ENCODE results near the gene DNAI2. TPM values are rescaled to one million over a fixed set of nuclear protein-coding genes. Genes with fewer than 3 reads are reported as not detected.

Gene DNAI2
- total and polyA plus RNA-seq, 3 donors from 2014 or later = 19.6 to 80.5 (median 26.9) TPM

- Histone ChIP-seq H3K9me3 (no peaks in the 10 kb centered on the region), H3K27ac (no peak overlapping the region), H3K36me3 (ENCODE audit: low read depth, missing control alignments) (no peaks in the 10 kb centered on the region), H3K4me1 (peaks cover 8% of the 10 kb centered on the region), H3K4me3 (no peak overlapping the region), H3K27me3 (no peaks in the 10 kb centered on the region)
- no peak for DNase-seq
- 83 to 100% methylated on average over 3 of the region's 3 CpGs for WGBS, 2 donors
- intact Hi-C loops (cut with DNase I; ENCODE audit: low total_unique reads) = no loop called here
- no peak for TF ChIP-seq CTCF (IDR thresholded peaks at IDR 0.05)
- TF ChIP-seq POLR2A (IDR thresholded peaks at IDR 0.05) = no peak
Measured at GRCh38 chr17:74328487-74328886, 54.5 kb downstream of the DNAI2 start.

- H3K27me3 ChIP-seq = no peaks in the 10 kb centered on the region
- TF ChIP-seq POLR2A (IDR thresholded peaks at IDR 0.05) (no peak), CTCF (IDR thresholded peaks at IDR 0.05) (no peak)
- no peaks in the 10 kb centered on the region for H3K36me3 ChIP-seq (ENCODE audit: low read depth, missing control alignments)
- WGBS, 2 donors = 85 to 94% methylated on average over 3 of the region's 3 CpGs
- H3K9me3 ChIP-seq = no peaks in the 10 kb centered on the region
- H3K27ac ChIP-seq = no peak overlapping the region
- intact Hi-C loops (cut with DNase I; ENCODE audit: low total_unique reads) = no loop called here
- H3K4me1 ChIP-seq = peaks cover 8% of the 10 kb centered on the region
- no peak overlapping the region for H3K4me3 ChIP-seq
- DNase-seq = no peak
Measured at GRCh38 chr17:74329378-74329777, 55.3 kb downstream of the DNAI2 start.

- Histone ChIP-seq H3K36me3 (ENCODE audit: low read depth, missing control alignments) (no peaks in the 10 kb centered on the region), H3K9me3 (no peaks in the 10 kb centered on the region), H3K4me3 (no peak overlapping the region), H3K27ac (no peak overlapping the region), H3K27me3 (no peaks in the 10 kb centered on the region), H3K4me1 (peaks cover 8% of the 10 kb centered on the region)
- WGBS, 2 donors = 60 to 67% methylated on average over 7 to 8 of the region's 8 CpGs
- DNase-seq = peak; percentile 46
- TF ChIP-seq POLR2A (IDR thresholded peaks at IDR 0.05) (no peak), CTCF (IDR thresholded peaks at IDR 0.05) (no peak)
- intact Hi-C loops (cut with DNase I; ENCODE audit: low total_unique reads) = no loop called here
Measured at GRCh38 chr17:74330446-74330845, 56.4 kb downstream of the DNAI2 start.

GRCh38 chr17:74332017-74332650 lies 58.1 kb downstream of the DNAI2 start:
- WGBS, 2 donors = 80 to 85% methylated on average over 4 to 7 of the region's 7 CpGs
- Histone ChIP-seq H3K4me3 (no peak overlapping the region), H3K36me3 (ENCODE audit: low read depth, missing control alignments) (no peaks in the 10 kb centered on the region), H3K27ac (no peak overlapping the region), H3K27me3 (no peaks in the 10 kb centered on the region), H3K9me3 (no peaks in the 10 kb centered on the region), H3K4me1 (no peaks in the 10 kb centered on the region)
- no peak for DNase-seq
- TF ChIP-seq CTCF (IDR thresholded peaks at IDR 0.05) (no peak), POLR2A (IDR thresholded peaks at IDR 0.05) (no peak)
- intact Hi-C loops (cut with DNase I; ENCODE audit: low total_unique reads) = no loop called here

- H3K36me3 ChIP-seq (ENCODE audit: low read depth, missing control alignments) = no peaks in the 10 kb centered on the region
- intact Hi-C loops (cut with DNase I; ENCODE audit: low total_unique reads) = no loop called here
- TF ChIP-seq CTCF (IDR thresholded peaks at IDR 0.05) (no peak), POLR2A (IDR thresholded peaks at IDR 0.05) (no peak)
- H3K27me3 ChIP-seq = no peaks in the 10 kb centered on the region
- H3K9me3 ChIP-seq = no peaks in the 10 kb centered on the region
- 54 to 75% methylated on average over 10 to 11 of the region's 11 CpGs for WGBS, 2 donors
- no peak overlapping the region for H3K4me3 ChIP-seq
- no peak for DNase-seq
- no peak overlapping the region for H3K27ac ChIP-seq
- H3K4me1 ChIP-seq = no peaks in the 10 kb centered on the region
Measured at GRCh38 chr17:74332763-74333283, 58.8 kb downstream of the DNAI2 start.

Data from testis (tissue), 3 donors.